ENCODE measurements around the gene SCGN.

- TF ChIP-seq GATA3 (IDR thresholded peaks at IDR 0.05; ENCODE audit: low read depth, low read length), result no peak
- no peak for TF ChIP-seq GATA2 (IDR thresholded peaks at IDR 0.05; ENCODE audit: low read depth, low read length)
These were observed 49.8 kb downstream of the SCGN start for GRCh38 chr6:25701807-25702206.
